NCI-H524 (cell line): ENCODE results near the gene ATP5F1E.
"Not testable (repeated sequence)": the region's sequence is repeated elsewhere in the genome, so short reads cannot be mapped to it uniquely, and the experiment has no call there.

Source experiments
- DNase-seq, 2 experiments: peaks; one replicate each; lab custom pipeline; 2025; lab: John Stamatoyannopoulos, UW

The ATP5F1E gene

GRCh38 chr20:59019217-59019616 lies 12.9 kb downstream of the ATP5F1E start, which contains the start of gene TUBB1:
TSS of gene TUBB1 (plus strand) at chr20:59019429. CDS start at chr20:59019523, 94 bp downstream.
- no peak for DNase-seq

- no peak for DNase-seq
These were observed 13.3 kb downstream of the ATP5F1E start for GRCh38 chr20:59018817-59019216.

- DNase-seq = no peak
These were observed 14.5 kb downstream of the ATP5F1E start for GRCh38 chr20:59017493-59018231.

GRCh38 chr20:59016795-59017492 lies 15.2 kb downstream of the ATP5F1E start:
- no peak for DNase-seq

- DNase-seq = no peak
These were observed 16.1 kb downstream of the ATP5F1E start for GRCh38 chr20:59015812-59016711.

- no peak for DNase-seq
These were observed 16.7 kb downstream of the ATP5F1E start for GRCh38 chr20:59015411-59015810.

GRCh38 chr20:59014680-59015389 lies 17.3 kb downstream of the ATP5F1E start:
- no peak for DNase-seq

GRCh38 chr20:59013959-59014608 lies 18.1 kb downstream of the ATP5F1E start:
- no peak for DNase-seq

- no peak for DNase-seq
These were observed 18.8 kb downstream of the ATP5F1E start for GRCh38 chr20:59013031-59013951.

- not testable (repeated sequence) for DNase-seq
These were observed 20.3 kb downstream of the ATP5F1E start for GRCh38 chr20:59011874-59012157.

GRCh38 chr20:59010995-59011873 lies 20.9 kb downstream of the ATP5F1E start:
- DNase-seq = no peak

- no peak for DNase-seq
These were observed 21.7 kb downstream of the ATP5F1E start for GRCh38 chr20:59010321-59010994.

- DNase-seq = no peak
These were observed 23.3 kb downstream of the ATP5F1E start for GRCh38 chr20:59008715-59009336.

GRCh38 chr20:59007665-59008511 lies 24.2 kb downstream of the ATP5F1E start:
- no peak for DNase-seq

GRCh38 chr20:59006864-59007664 lies 25.1 kb downstream of the ATP5F1E start, which contains the start of gene CTSZ:
TSS of gene CTSZ (minus strand) at chr20:59007254. CDS start at chr20:59007128, 126 bp downstream.
- no peak for DNase-seq

- no peak for DNase-seq
These were observed 25.8 kb downstream of the ATP5F1E start for GRCh38 chr20:59006167-59006863.
